Breast epithelium (tissue), 3 donors: ENCODE measurements around the gene ZNF175.

ENCODE experiments used
- POLR2A ChIP-seq: fragments of 450-650 bp; IDR thresholded peaks from one replicate; pipeline ENCODE4 v1.6.1; 2016; ENCODE audit warnings: antibody characterized with exemption, mild to moderate bottlenecking, moderate library complexity
- TF ChIP-seq, protein P1 (sequence below), 3 donors: fragments of 450-650 bp; IDR thresholded peaks; one replicate each; pipeline ENCODE4 v1.5.1; 2016 to 2017; ENCODE audit warnings: antibody characterized with exemption in 3 of 3, mild to moderate bottlenecking in 3 of 3, moderate library complexity in 3 of 3

DNA sequence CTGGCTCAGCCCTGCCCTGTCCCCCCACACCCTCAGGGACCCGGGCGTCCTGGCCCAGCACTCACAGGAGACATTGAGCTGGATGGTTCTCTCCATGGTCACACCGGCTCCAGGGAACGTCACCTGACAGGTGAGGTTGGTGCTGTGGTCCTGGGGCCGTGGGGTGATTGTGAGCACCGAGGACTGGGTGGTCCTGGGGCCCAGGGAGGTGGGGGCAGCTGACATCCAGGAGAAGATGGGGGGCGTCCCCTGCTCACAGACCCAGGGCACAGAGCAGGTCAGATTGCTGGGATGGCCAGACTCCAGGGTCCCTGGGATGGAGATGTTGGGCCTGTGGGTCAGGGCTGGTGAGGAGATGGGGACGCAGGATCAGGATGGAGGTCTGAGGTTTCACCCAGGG, 40.5 kb upstream of the ZNF175 start:
- TF ChIP-seq POLR2A: no peak
- TF ChIP-seq, protein P1, sequence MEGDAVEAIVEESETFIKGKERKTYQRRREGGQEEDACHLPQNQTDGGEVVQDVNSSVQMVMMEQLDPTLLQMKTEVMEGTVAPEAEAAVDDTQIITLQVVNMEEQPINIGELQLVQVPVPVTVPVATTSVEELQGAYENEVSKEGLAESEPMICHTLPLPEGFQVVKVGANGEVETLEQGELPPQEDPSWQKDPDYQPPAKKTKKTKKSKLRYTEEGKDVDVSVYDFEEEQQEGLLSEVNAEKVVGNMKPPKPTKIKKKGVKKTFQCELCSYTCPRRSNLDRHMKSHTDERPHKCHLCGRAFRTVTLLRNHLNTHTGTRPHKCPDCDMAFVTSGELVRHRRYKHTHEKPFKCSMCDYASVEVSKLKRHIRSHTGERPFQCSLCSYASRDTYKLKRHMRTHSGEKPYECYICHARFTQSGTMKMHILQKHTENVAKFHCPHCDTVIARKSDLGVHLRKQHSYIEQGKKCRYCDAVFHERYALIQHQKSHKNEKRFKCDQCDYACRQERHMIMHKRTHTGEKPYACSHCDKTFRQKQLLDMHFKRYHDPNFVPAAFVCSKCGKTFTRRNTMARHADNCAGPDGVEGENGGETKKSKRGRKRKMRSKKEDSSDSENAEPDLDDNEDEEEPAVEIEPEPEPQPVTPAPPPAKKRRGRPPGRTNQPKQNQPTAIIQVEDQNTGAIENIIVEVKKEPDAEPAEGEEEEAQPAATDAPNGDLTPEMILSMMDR (IDR thresholded peaks at IDR 0.05): no peak
